Measurements from ENCODE around the gene PAK1. TPM values are rescaled to one million over a fixed set of nuclear protein-coding genes. Genes with fewer than 3 reads are reported as not detected.

PAK1 gene
- polyA plus RNA-seq, 1 donor (not counting 4 experiments of a cell fraction or from before 2014, with no cell fraction given), result 78.2 TPM

GRCh38 chr11:77316733-77317342 is 157.1 kb downstream of the PAK1 start:
- Histone ChIP-seq H3K4me2 (ENCODE audit: control insufficient read depth, extremely low read depth, insufficient read depth, low read depth, low read length) (no peak overlapping the region), H3K9me1 (ENCODE audit: control insufficient read depth, extremely low read depth, insufficient read depth, low read length) (no peaks in the 10 kb centered on the region), H3K79me2 (ENCODE audit: control insufficient read depth, insufficient read depth, low read length) (no peaks in the 10 kb centered on the region), H4K20me1 (ENCODE audit: control insufficient read depth, extremely low read depth, insufficient read depth, low read length) (no peaks in the 10 kb centered on the region), H3K36me3 (ENCODE audit: control insufficient read depth in 2 of 2, extremely low read depth in 1 of 2, insufficient read depth in 2 of 2, low read length in 2 of 2) (no peaks in the 10 kb centered on the region), H2AFZ (ENCODE audit: control insufficient read depth, low read length) (no peak overlapping the region), H3K27me3 (ENCODE audit: control insufficient read depth, extremely low read depth, insufficient read depth, low read length) (peaks cover 3% of the 10 kb centered on the region), H3K9me3 (ENCODE audit: control insufficient read depth, low read depth, low read length) (no peaks in the 10 kb centered on the region), H3K4me3 (ENCODE audit: control insufficient read depth in 2 of 3, extremely low read depth in 1 of 3, insufficient read depth in 2 of 3, low read depth in 1 of 3, low read length in 3 of 3) (no peak overlapping the region), H3K9ac (ENCODE audit: control insufficient read depth, extremely low read depth, insufficient read depth, low read length) (no peak overlapping the region), H3K27ac (ENCODE audit: control insufficient read depth, insufficient read depth, low read length) (no peak overlapping the region), H3K4me1 (ENCODE audit: control insufficient read depth, extremely low read depth, insufficient read depth, low read length) (no peaks in the 10 kb centered on the region)
- DNase-seq (ENCODE audit: low read depth, low spot score) (no peak), FAIRE-seq (no peak)
- dilution Hi-C loops (cut with MboI; ENCODE audit: extremely low pct_ligation_motif_present, low sequenced_read_pairs), result no loop called here
- TF ChIP-seq CTCF (optimal IDR thresholded peaks at IDR 0.05 in 1 of 3, IDR thresholded peaks at IDR 0.05 in 1 of 3, conservative IDR thresholded peaks at IDR 0.05 in 1 of 3; ENCODE audit: extremely low read depth in 1 of 3, insufficient read depth in 2 of 3, low read length in 3 of 3) (no peak), EZH2 (IDR thresholded peaks at IDR 0.05; ENCODE audit: low read length) (no peak)

GRCh38 chr11:77312107-77312506 is 161.8 kb downstream of the PAK1 start:
- no peak for TF ChIP-seq CTCF (optimal IDR thresholded peaks at IDR 0.05 in 1 of 3, IDR thresholded peaks at IDR 0.05 in 1 of 3, conservative IDR thresholded peaks at IDR 0.05 in 1 of 3; ENCODE audit: extremely low read depth in 1 of 3, insufficient read depth in 2 of 3, low read length in 3 of 3)
- peaks cover 3% of the 10 kb centered on the region for H3K27me3 ChIP-seq (ENCODE audit: control insufficient read depth, extremely low read depth, insufficient read depth, low read length)
- H2AFZ ChIP-seq (ENCODE audit: control insufficient read depth, low read length), result no peak overlapping the region
- no peak for FAIRE-seq
- dilution Hi-C loops (cut with MboI; ENCODE audit: extremely low pct_ligation_motif_present, low sequenced_read_pairs), result no loop called here
- H3K27ac ChIP-seq (ENCODE audit: control insufficient read depth, insufficient read depth, low read length), result no peak overlapping the region
- H3K9me3 ChIP-seq (ENCODE audit: control insufficient read depth, low read depth, low read length), result no peaks in the 10 kb centered on the region
- H3K36me3 ChIP-seq (ENCODE audit: control insufficient read depth in 2 of 2, extremely low read depth in 1 of 2, insufficient read depth in 2 of 2, low read length in 2 of 2), result no peaks in the 10 kb centered on the region
- no peak overlapping the region for H3K4me3 ChIP-seq (ENCODE audit: control insufficient read depth in 2 of 3, extremely low read depth in 1 of 3, insufficient read depth in 2 of 3, low read depth in 1 of 3, low read length in 3 of 3)
- no peaks in the 10 kb centered on the region for H3K79me2 ChIP-seq (ENCODE audit: control insufficient read depth, insufficient read depth, low read length)
- H4K20me1 ChIP-seq (ENCODE audit: control insufficient read depth, extremely low read depth, insufficient read depth, low read length), result no peaks in the 10 kb centered on the region
- no peak overlapping the region for H3K9ac ChIP-seq (ENCODE audit: control insufficient read depth, extremely low read depth, insufficient read depth, low read length)
- H3K4me2 ChIP-seq (ENCODE audit: control insufficient read depth, extremely low read depth, insufficient read depth, low read depth, low read length), result no peak overlapping the region
- H3K9me1 ChIP-seq (ENCODE audit: control insufficient read depth, extremely low read depth, insufficient read depth, low read length), result no peaks in the 10 kb centered on the region
- no peak for DNase-seq (ENCODE audit: low read depth, low spot score)
- no peaks in the 10 kb centered on the region for H3K4me1 ChIP-seq (ENCODE audit: control insufficient read depth, extremely low read depth, insufficient read depth, low read length)
